ENCODE measurements around the gene AKT1S1.

The AKT1S1 gene

GRCh38 chr19:49866933-49867782, 10.0 kb downstream of the AKT1S1 start, which contains the start of gene PNKP:
Gene PNKP (minus strand): TSS chr19:49867576. CDS start chr19:49867204, 372 bp downstream.
- DNase-seq: peak; percentile 81 to 85

GRCh38 chr19:49864890-49865289, 12.3 kb downstream of the AKT1S1 start:
- DNase-seq: no peak

- no peak for DNase-seq
Observed at GRCh38 chr19:49863935-49864320, 13.2 kb downstream of the AKT1S1 start.

- DNase-seq: no peak
Observed at GRCh38 chr19:49863254-49863934, 13.8 kb downstream of the AKT1S1 start.

- DNase-seq: no peak
Observed at GRCh38 chr19:49862391-49863253, 14.5 kb downstream of the AKT1S1 start.

GRCh38 chr19:49861541-49862378, 15.4 kb downstream of the AKT1S1 start:
- no peak for DNase-seq

GRCh38 chr19:49861107-49861506, 16.0 kb downstream of the AKT1S1 start:
- no peak for DNase-seq

- DNase-seq: no peak
Observed at GRCh38 chr19:49860336-49861102, 16.6 kb downstream of the AKT1S1 start.

GRCh38 chr19:49859682-49860335, 17.3 kb downstream of the AKT1S1 start:
- no peak for DNase-seq

GRCh38 chr19:49858088-49858985, 18.8 kb downstream of the AKT1S1 start:
- no peak for DNase-seq

- DNase-seq: no peak
Observed at GRCh38 chr19:49857838-49858087, 19.4 kb downstream of the AKT1S1 start.

GRCh38 chr19:49857061-49857837, 19.9 kb downstream of the AKT1S1 start:
- DNase-seq: no peak

GRCh38 chr19:49856574-49857021, 20.6 kb downstream of the AKT1S1 start:
- no peak for DNase-seq

- no peak for DNase-seq
Observed at GRCh38 chr19:49855676-49856573, 21.2 kb downstream of the AKT1S1 start.

- no peak for DNase-seq
Observed at GRCh38 chr19:49855277-49855675, 21.9 kb downstream of the AKT1S1 start.

GRCh38 chr19:49854378-49855263, 22.5 kb downstream of the AKT1S1 start:
- DNase-seq: no peak

- DNase-seq: no peak
Observed at GRCh38 chr19:49853852-49854377, 23.2 kb downstream of the AKT1S1 start.

All from SHP77 (cell line).